HEK293T (cell line): ENCODE measurements around the gene ZNF277.

Experiments
- ARNT ChIP-seq: fragments of 450-650 bp; IDR thresholded peaks from 2 replicates; pipeline ENCODE4 v1.6.1; 2017; ENCODE audit warnings: mild to moderate bottlenecking
- LEF1 ChIP-seq: fragments of 450-650 bp; IDR thresholded peaks from 2 replicates; pipeline ENCODE4 v1.6.1; 2017; ENCODE audit warnings: mild to moderate bottlenecking, borderline replicate concordance
- NFRKB ChIP-seq: fragments of 450-650 bp; IDR thresholded peaks from 2 replicates; pipeline ENCODE4 v1.6.1; 2016; ENCODE audit warnings: mild to moderate bottlenecking, moderate library complexity
- SP1 ChIP-seq: fragments of 450-650 bp; IDR thresholded peaks from 2 replicates; pipeline ENCODE4 v1.6.1; 2017

DNA sequence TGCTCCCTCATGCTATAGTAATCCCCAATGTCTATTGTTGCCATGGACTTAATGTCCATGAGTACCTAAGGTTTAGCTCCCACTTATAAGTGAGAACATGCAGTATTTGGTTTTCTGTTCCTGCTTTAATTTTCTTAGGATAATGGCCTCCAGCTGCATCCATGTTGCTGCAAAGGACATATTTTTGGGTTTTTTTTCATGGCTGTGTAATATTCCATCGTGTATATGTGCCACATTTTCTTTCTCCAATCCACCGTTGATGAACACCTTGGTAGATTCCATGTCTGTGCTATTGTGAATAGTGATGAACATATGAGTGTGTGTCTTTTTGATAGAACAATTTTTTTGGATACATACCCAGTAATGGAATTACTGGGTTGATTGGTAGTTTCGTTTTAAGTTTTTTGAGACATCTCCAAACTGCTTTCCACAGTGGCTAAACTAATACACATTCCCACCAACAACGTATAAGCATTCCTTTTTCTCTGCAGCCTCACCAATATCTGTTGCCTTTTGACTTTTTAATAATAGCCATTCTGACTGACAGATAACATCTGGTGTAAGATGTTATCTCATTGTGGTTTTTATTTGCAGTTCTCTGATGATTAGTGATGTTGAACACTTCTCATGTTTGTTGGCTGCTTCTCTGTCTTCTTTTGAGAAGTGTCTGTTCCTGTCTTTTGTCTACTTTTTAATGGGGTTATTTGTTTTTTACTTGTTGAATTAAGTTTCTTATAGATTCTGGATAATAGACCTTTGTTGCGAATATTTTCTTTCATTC lies 175.0 kb downstream of the ZNF277 start:
- TF ChIP-seq LEF1 = no peak
- TF ChIP-seq SP1 = no peak
- no peak for TF ChIP-seq NFRKB
- no peak for TF ChIP-seq ARNT
